ENCODE results near the gene LBX1. TPM values are rescaled to one million over a fixed set of nuclear protein-coding genes. Genes with fewer than 3 reads are reported as not detected.

The LBX1 gene
- total RNA-seq, 2 experiments from 2014 or later, result not detected

DNA sequence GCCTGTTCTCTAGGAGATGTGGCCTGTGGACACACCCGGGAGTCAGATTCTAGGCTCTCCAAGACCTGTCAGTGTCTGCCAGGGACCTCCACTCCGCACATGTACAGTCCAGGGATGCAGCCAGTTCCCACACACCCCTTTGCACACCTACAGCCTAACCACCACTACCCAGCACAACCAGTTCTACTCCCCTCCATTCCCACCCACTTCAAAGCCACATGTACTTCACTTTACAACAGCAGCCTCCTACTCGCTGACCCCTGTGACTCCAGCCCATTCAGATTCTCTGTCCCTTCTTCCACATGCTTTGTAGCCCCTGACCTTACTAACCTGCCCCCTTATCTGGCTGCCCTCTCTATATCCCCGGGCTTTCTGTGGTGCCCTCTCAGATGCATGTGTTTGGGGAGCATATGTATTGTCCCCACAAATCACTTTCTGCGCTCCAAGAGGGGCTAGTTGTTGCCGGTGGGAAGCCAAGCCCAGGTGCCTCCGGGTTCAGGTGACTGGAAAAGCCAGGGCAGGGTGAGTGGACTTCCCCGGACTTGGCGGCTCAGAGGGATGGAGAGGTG is 7.2 kb downstream of the LBX1 start:
- H3K4me1 ChIP-seq (ENCODE audit: insufficient read depth, low read length, poor library complexity, severe bottlenecking), result no peaks in the 10 kb centered on the region
- BruUV-seq (replicated peaks), result no TSS peak
- no peaks in the 10 kb centered on the region for H3K36me3 ChIP-seq (ENCODE audit: insufficient read depth, low read length)
- H4K20me1 ChIP-seq (ENCODE audit: insufficient read depth, low read length), result no peaks in the 10 kb centered on the region
- no peak overlapping the region for H3K27ac ChIP-seq (ENCODE audit: low read depth, low read length, poor library complexity, severe bottlenecking)
- no peaks in the 10 kb centered on the region for H3K9me3 ChIP-seq (ENCODE audit: low read length)
- no peak overlapping the region for H3K4me2 ChIP-seq (ENCODE audit: low read length)
- no peaks in the 10 kb centered on the region for H3K9me2 ChIP-seq (ENCODE audit: insufficient read depth, low read length)
- H3K4me3 ChIP-seq (ENCODE audit: low read depth, low read length, poor library complexity, severe bottlenecking), result no peak overlapping the region
- no peak for DNase-seq (ENCODE audit: low spot score)
- POLR2A ChIA-PET, result no interaction called here
- CTCF ChIA-PET (ENCODE audit: unreplicated experiment), result no interaction called here
- no peaks in the 10 kb centered on the region for H3K79me2 ChIP-seq (ENCODE audit: insufficient read depth, low read depth, low read length)
- intact Hi-C loops (cut with micrococcal nuclease; ENCODE audit: unreplicated experiment), result no loop called here
- no peak overlapping the region for H2AFZ ChIP-seq (ENCODE audit: low read length)
- no peak for TF ChIP-seq EZH2phosphoT487 (IDR thresholded peaks at IDR 0.05; ENCODE audit: borderline replicate concordance, low read depth, low read length)
- TF ChIP-seq, protein P1, sequence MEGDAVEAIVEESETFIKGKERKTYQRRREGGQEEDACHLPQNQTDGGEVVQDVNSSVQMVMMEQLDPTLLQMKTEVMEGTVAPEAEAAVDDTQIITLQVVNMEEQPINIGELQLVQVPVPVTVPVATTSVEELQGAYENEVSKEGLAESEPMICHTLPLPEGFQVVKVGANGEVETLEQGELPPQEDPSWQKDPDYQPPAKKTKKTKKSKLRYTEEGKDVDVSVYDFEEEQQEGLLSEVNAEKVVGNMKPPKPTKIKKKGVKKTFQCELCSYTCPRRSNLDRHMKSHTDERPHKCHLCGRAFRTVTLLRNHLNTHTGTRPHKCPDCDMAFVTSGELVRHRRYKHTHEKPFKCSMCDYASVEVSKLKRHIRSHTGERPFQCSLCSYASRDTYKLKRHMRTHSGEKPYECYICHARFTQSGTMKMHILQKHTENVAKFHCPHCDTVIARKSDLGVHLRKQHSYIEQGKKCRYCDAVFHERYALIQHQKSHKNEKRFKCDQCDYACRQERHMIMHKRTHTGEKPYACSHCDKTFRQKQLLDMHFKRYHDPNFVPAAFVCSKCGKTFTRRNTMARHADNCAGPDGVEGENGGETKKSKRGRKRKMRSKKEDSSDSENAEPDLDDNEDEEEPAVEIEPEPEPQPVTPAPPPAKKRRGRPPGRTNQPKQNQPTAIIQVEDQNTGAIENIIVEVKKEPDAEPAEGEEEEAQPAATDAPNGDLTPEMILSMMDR (conservative IDR thresholded peaks at IDR 0.05; ENCODE audit: low read length), result no peak

DNA sequence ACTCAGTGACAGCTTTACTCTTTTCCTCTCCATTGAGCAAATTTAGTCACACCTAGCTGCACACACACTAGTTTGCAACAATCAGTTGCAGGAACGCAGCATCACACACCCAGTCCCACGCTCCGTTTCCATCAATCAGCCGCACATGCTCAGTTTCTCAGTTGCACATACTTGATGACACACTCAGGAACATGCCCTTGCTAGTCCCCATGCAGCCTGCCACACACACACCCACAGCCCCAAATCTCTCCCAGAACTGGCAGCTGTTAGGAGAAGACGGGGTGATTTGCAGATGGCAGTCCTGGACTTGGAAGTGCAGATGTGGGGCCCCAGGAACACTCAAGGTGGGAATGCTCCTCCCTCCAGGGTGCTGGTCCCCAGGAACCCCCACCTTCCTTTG is 7.7 kb downstream of the LBX1 start:
- Histone ChIP-seq H3K4me1 (ENCODE audit: insufficient read depth, low read length, poor library complexity, severe bottlenecking) (no peaks in the 10 kb centered on the region), H3K27ac (ENCODE audit: low read depth, low read length, poor library complexity, severe bottlenecking) (no peak overlapping the region), H3K9me3 (ENCODE audit: low read length) (no peaks in the 10 kb centered on the region), H3K79me2 (ENCODE audit: insufficient read depth, low read depth, low read length) (no peaks in the 10 kb centered on the region), H3K4me3 (ENCODE audit: low read depth, low read length, poor library complexity, severe bottlenecking) (no peak overlapping the region), H3K36me3 (ENCODE audit: insufficient read depth, low read length) (no peaks in the 10 kb centered on the region), H3K9me2 (ENCODE audit: insufficient read depth, low read length) (no peaks in the 10 kb centered on the region), H4K20me1 (ENCODE audit: insufficient read depth, low read length) (no peaks in the 10 kb centered on the region), H2AFZ (ENCODE audit: low read length) (no peak overlapping the region), H3K4me2 (ENCODE audit: low read length) (no peak overlapping the region)
- no peak for TF ChIP-seq EZH2phosphoT487 (IDR thresholded peaks at IDR 0.05; ENCODE audit: borderline replicate concordance, low read depth, low read length)
- TF ChIP-seq, protein P1 (conservative IDR thresholded peaks at IDR 0.05; ENCODE audit: low read length), result no peak
- intact Hi-C loops (cut with micrococcal nuclease; ENCODE audit: unreplicated experiment), result no loop called here
- no TSS peak for BruUV-seq (replicated peaks)
- CTCF ChIA-PET (ENCODE audit: unreplicated experiment), result no interaction called here
- no peak for DNase-seq (ENCODE audit: low spot score)
- POLR2A ChIA-PET, result no interaction called here

DNA sequence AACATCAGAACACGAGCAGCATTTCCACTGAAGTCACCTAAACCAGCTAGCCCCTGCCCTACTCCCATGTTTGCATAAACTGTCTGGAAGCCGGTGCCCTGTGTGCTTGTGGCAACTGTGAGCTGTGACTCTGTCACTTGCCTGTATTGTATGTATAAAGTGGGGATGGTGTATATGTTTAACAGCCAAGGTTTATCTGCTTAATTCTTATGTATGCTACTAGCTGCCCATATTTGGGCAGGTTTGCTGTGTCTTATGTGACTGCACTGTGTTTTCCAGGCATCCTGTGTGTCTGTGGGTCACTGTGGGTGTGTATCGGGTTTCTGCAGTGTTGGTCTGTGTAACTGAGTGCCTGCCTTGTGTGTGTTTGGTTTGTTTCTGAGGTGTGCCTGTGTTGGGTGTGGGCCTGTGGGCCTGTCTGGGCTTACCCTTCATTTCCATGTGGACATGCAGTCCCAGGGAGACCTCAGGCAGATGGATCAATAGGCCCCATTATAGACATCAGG is 9.3 kb downstream of the LBX1 start:
- no peaks in the 10 kb centered on the region for H3K79me2 ChIP-seq (ENCODE audit: insufficient read depth, low read depth, low read length)
- H4K20me1 ChIP-seq (ENCODE audit: insufficient read depth, low read length), result no peaks in the 10 kb centered on the region
- CTCF ChIA-PET (ENCODE audit: unreplicated experiment), result interaction anchor here (0.6 kb wide), 1 partner anchor 18 kb away, joined by 5 read pairs; no protein-coding TSS in a partner anchor
- no peaks in the 10 kb centered on the region for H3K36me3 ChIP-seq (ENCODE audit: insufficient read depth, low read length)
- no peak overlapping the region for H3K4me2 ChIP-seq (ENCODE audit: low read length)
- BruUV-seq (replicated peaks), result no TSS peak
- no peak for TF ChIP-seq EZH2phosphoT487 (IDR thresholded peaks at IDR 0.05; ENCODE audit: borderline replicate concordance, low read depth, low read length)
- TF ChIP-seq, protein P1 (conservative IDR thresholded peaks at IDR 0.05; ENCODE audit: low read length), result no peak
- no peaks in the 10 kb centered on the region for H3K9me3 ChIP-seq (ENCODE audit: low read length)
- POLR2A ChIA-PET, result no interaction called here
- no peaks in the 10 kb centered on the region for H3K9me2 ChIP-seq (ENCODE audit: insufficient read depth, low read length)
- no peak overlapping the region for H3K27ac ChIP-seq (ENCODE audit: low read depth, low read length, poor library complexity, severe bottlenecking)
- H3K4me1 ChIP-seq (ENCODE audit: insufficient read depth, low read length, poor library complexity, severe bottlenecking), result no peaks in the 10 kb centered on the region
- DNase-seq (ENCODE audit: low spot score), result no peak
- intact Hi-C loops (cut with micrococcal nuclease; ENCODE audit: unreplicated experiment), result loop anchor here (10.0 kb wide), 1 partner anchor 565 kb away; the partner anchor contains the start of gene NPM3
- H3K4me3 ChIP-seq (ENCODE audit: low read depth, low read length, poor library complexity, severe bottlenecking), result no peak overlapping the region
- no peak overlapping the region for H2AFZ ChIP-seq (ENCODE audit: low read length)

All from OCI-LY7 (cell line).